Activated CD4-positive, CD25-positive, alpha-beta regulatory T cell treated with anti-CD3 and anti-CD28 coated beads, Interleukin-2, amount 50 U/mL, for 24 hours (primary cell): ENCODE measurements around the gene CD99.

Experiments used
- ATAC-seq, 2 donors: fragments of 150-1000 bp; cut with Tn5 transposase; one replicate each; pipeline ENCODE4 v1.10.0; 2021; ENCODE audit warnings: mild to moderate bottlenecking in 1 of 2, moderate library complexity in 1 of 2

The CD99 gene

GRCh38 chrX:2676794-2677675, 14.1 kb upstream of the CD99 start:
- ATAC-seq = no peak

DNA sequence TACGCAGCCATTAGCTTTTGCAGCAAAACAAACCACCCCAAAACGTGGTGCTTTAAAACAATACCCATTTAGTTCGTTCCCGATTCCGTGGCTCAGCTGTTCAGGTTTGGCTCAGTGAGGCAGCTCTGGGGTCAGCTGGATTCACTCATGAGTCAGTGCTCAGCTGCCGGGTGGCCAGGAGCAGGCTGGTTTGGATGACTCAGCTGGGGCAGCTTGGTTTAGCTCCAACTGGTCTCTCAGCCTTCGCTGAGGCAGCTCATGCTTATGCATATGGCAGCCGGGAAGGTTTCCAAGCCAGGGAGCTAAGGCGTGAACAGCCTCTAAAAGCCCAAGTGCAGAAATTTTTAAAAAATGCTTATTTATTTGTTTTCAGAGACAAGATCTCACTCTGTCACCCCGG, 13.3 kb upstream of the CD99 start:
- ATAC-seq = no peak

- ATAC-seq = no peak
Measured at GRCh38 chrX:2678583-2678982, 12.5 kb upstream of the CD99 start.

DNA sequence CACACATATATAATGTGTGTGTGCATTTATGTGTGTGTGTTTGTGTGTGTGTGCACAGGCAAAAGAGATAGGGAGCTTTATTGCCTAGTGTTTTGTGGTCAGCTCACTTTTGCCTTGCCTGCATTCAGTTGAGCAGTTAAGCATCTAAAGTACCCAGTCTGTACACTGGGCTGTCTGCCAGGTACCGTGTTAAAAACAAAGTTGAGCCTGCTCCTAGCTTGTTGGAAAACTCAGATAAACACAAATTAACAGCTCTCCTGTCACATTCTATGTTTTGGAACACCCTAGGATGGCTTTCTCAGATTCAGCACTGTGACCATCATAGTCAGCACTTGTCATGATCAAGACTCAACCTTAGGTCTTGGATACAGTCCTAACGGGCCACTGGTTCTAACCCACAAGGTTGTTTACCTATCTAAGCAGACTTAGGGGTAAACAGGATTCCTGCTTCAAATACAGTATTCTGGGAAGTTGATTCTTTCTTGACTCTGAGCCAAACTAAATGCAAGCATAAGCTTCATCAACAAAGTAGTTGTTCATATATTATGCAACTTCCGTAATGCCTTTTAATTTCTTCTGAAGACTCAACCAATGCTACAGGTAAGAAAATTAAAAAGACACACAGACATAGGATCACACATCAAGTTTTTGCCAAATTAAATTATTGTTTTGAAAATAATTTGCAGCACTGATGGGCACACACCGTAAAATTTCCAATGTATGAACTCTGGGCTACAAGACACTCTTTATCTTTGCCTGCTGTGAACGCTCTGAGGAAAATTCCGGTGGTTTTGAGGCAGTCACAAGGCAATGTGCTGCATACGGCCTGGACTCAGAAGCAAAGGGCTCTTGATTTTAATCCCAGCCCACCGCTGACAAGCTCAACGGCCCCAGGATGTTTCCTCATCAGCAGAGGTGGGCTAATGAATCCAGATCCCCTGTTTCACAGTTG, 11.3 kb upstream of the CD99 start:
- no peak for ATAC-seq

DNA sequence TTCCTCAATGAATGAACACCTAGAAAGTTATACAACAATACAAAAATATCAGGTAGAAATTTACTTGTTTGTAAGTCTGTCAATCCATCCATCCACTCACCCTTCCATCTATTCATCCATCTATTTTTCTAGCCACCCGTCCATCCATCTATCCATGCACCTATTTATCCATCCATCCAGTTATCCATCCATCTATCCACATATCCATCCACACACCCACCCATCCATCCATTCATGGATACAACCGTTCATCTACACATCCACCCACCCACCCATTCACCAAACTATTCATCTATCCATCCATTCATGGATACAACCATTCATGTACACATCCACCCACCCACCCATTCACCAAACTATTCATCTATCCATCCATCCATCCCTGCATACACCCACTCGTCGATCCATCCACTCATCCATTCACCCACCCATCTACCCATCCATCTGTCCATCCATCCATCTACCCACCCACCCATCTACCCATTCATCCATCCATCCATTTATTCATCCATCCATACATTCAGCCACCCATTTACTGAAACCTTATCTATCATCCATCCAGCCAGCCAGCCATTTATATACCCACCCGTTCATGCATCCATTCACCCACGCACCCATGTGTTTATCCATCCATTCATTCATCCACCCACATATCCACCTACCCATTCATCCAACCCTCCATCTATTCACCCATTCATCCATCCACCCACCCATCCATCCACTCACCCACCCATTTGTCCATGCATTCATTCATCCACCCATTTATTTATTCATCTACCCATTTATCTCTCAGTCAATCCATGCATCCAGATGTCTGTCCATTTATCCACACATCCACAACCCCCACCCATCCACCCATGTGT, 10.4 kb upstream of the CD99 start:
- ATAC-seq = no peak

DNA sequence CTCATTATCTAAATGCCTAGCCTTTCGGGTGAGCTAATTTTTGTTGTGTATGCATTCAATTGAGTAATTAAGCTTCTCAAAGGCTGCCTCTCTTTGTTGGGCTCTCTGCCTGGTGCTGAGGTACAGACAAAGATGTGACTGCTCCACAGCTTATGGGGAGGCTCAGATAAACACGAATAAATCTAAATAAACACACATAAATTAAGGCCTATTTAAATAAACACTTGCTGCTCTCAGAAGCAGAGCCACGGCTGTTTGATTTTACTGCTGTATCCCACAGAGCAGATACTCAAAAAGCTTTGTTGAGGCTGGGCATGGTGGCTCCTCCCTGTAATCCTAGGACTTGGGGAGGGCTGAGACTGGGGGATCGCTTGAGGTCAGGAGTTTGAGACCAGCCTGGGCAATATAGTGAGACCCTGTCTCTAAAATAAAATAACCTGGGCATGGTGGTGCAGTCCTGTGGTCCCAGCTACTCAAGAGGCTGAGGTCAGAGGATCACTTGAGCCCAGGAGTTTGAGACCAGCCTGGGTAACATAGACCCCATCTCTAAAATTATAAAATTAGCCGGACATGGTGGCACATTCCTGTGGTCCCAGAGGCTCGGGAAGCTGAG, 8.4 kb upstream of the CD99 start:
- ATAC-seq = no peak

GRCh38 chrX:2684256-2684655, 6.8 kb upstream of the CD99 start:
- no peak for ATAC-seq

DNA sequence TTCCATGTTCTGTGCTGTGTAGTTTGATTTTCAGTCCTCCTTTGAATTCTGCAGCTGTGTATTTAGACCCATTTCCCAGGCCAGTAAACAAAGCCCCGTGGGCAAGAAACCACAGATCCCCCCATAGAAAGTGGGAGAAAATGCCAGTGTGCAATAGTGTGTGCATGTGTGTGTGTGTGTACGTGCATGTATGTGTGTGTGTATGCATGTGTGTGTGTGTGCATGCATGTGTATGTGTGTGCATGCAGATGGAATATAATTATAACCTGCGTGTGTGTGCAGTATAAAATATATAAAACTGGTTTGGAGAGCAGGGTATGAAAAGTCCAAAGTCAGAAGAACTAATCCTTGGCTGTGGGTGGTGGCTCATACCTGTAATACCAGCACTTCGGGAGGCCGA, 5.2 kb upstream of the CD99 start:
- no peak for ATAC-seq

- ATAC-seq = no peak
Measured at GRCh38 chrX:2689773-2690666, 1.1 kb upstream of the CD99 start.

GRCh38 chrX:2691543-2692220, 587 bp downstream of the CD99 start:
- no peak for ATAC-seq

DNA sequence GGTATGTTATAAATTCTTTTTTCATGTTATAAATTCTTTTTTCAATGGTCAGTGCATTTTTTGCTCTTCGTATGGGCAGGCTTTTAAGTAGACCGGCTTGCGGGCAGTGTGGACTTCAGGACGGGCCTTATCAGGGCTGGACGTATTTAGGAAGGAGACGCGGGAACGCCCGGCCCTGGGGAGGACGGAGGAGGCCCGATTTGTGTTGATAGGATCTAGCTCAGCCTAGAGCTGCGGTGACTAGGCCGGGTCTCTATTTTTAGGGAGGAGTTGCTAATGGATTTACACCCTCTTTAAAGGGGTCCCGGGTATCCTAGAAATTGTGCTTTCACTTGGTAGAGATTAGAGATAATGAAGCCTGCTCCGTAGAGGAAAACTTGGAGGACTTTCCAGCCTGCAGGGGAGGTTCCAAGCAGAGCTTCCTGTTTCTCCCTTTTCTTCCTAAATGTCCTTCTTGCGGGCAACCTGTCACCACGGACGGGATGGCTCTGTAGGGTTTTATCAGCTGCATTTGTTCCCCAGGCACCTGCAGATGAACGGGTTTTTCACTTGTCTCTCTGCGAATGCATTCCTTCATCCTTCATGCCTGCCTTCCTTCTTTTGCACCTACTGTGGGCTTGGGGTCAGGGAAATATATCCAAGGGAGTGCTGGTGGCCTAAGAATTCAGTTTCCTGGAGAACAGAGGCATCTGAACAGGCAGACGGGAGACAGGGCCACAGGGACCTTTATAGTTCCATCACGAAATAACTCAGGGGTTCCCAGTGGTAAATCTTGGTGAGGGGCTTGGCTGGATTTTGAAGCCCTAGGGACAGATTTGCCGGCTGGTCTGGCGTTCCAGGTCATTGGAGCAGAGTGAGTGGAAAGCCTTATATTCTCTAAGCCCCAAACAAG, 1.4 kb downstream of the CD99 start:
- no peak for ATAC-seq

GRCh38 chrX:2693113-2694002, 2.3 kb downstream of the CD99 start:
- no peak for ATAC-seq

DNA sequence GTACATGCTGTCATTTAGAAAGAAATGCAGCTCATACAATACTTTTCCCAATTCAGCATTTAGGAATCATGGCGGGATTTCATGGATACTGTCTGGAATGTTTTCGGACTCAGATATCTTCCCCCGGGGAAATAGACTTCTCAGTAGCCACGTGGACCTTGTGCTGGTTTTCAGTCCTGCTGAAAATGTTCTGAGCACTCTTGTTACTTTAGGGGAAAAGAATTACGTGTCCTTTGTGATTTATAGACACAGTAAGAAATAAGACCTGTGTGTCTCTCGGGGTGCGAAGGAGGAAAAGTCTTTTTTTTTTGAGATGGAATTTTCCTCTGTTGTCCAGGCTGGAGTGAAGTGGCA, 3.8 kb downstream of the CD99 start:
- no peak for ATAC-seq

GRCh38 chrX:2696698-2697215, 5.7 kb downstream of the CD99 start:
- ATAC-seq = peak; percentile 91 to 92

GRCh38 chrX:2697306-2697705, 6.2 kb downstream of the CD99 start:
- no peak for ATAC-seq

GRCh38 chrX:2697741-2698299, 6.7 kb downstream of the CD99 start:
- no peak for ATAC-seq

DNA sequence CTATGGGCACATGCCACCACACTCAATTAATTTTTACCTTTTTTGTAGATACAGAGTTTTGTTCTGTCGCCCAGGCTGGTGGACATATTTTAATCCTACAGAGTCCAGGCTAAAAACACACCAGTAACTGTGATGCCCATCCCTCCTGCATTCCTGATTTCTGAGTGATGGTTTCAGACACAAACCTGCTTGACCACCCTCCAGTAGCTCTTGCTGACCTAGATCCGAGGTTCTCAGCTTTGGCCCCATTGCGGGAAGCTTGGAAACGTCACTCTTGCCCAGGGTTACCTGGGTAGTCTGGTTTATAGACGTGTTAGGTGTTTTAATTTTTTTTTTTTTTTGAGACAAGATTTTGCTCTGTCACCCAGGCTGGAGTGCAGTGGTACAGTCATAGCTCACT, 7.5 kb downstream of the CD99 start:
- no peak for ATAC-seq

DNA sequence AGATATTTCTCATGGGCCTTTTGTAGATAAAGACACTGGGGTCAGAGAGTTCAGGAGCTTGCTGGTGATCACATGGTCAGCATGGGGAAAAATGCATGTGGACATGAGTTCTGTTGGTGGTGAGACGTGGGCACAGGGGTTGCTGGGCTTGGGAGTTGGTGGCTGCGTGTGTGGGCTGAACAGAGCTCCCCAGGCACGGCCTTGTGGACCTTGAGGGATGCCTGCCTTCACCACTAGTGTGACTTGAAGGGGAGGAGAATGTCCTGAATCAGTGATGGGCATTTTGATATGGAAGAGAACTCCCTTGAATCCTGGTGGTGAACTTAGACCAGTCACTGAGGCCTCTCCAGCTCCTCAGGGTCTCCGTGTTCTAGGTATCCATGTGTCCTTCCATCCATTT, 8.9 kb downstream of the CD99 start:
- ATAC-seq = no peak
